HCT116 (cell line): ENCODE results near the gene F10.

Experiments
- CEBPB ChIP-seq: IDR thresholded peaks from 2 replicates; pipeline ENCODE4 v1.6.1; 2012; ENCODE audit warnings: low read depth
- EZH2phosphoT487 ChIP-seq: fragments of 200-600 bp; IDR thresholded peaks from 2 replicates; pipeline ENCODE4 v1.6.1; 2018; ENCODE audit warnings: antibody characterized with exemption, borderline replicate concordance
- MAX ChIP-seq: IDR thresholded peaks from 2 replicates; pipeline ENCODE4 v1.6.1; 2012
- POLR2A ChIP-seq: IDR thresholded peaks from 2 replicates; pipeline ENCODE4 v1.7.0; 2011; ENCODE audit warnings: borderline replicate concordance; ENCODE audit not compliant: insufficient read depth, insufficient read length; ENCODE audit errors: extremely low read depth
- POLR2AphosphoS5 ChIP-seq: IDR thresholded peaks from 2 replicates; pipeline ENCODE4 v1.6.1; 2011; ENCODE audit warnings: mild to moderate bottlenecking, low read depth, low read length, moderate library complexity
- TCF7L2 ChIP-seq: IDR thresholded peaks from 2 replicates; pipeline ENCODE4 v1.7.0; 2011; ENCODE audit warnings: borderline replicate concordance, inconsistent platforms; ENCODE audit not compliant: insufficient read depth, insufficient read length; ENCODE audit errors: extremely low read depth
- YY1 ChIP-seq: IDR thresholded peaks from 2 replicates; pipeline ENCODE4 v1.6.1; 2011; ENCODE audit warnings: low read length, low read depth, moderate library complexity, mild to moderate bottlenecking; ENCODE audit not compliant: insufficient replicate concordance; ENCODE audit errors: extremely low read depth
- TF ChIP-seq, protein P1 (sequence below), 3 experiments: fragments of 200-600 bp in 1 of 3; sonication (generic) in 1 of 3; IDR thresholded peaks in 2 of 3; conservative IDR thresholded peaks in 1 of 3; 2 replicates each; pipeline ENCODE4 v1.5.1; 2012 to 2017; ENCODE audit warnings: low read depth in 2 of 3, low read length in 2 of 3, antibody characterized with exemption in 1 of 3, borderline replicate concordance in 1 of 3, control low read depth in 1 of 3, mild to moderate bottlenecking in 1 of 3, mixed read lengths in 1 of 3, mixed run types in 1 of 3, moderate library complexity in 1 of 3; ENCODE audit not compliant: insufficient read depth in 1 of 3

GRCh38 chr13:113161433-113161832 lies 38.8 kb downstream of the F10 start:
- no peak for TF ChIP-seq POLR2AphosphoS5
- TF ChIP-seq, protein P1, sequence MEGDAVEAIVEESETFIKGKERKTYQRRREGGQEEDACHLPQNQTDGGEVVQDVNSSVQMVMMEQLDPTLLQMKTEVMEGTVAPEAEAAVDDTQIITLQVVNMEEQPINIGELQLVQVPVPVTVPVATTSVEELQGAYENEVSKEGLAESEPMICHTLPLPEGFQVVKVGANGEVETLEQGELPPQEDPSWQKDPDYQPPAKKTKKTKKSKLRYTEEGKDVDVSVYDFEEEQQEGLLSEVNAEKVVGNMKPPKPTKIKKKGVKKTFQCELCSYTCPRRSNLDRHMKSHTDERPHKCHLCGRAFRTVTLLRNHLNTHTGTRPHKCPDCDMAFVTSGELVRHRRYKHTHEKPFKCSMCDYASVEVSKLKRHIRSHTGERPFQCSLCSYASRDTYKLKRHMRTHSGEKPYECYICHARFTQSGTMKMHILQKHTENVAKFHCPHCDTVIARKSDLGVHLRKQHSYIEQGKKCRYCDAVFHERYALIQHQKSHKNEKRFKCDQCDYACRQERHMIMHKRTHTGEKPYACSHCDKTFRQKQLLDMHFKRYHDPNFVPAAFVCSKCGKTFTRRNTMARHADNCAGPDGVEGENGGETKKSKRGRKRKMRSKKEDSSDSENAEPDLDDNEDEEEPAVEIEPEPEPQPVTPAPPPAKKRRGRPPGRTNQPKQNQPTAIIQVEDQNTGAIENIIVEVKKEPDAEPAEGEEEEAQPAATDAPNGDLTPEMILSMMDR (IDR thresholded peaks at IDR 0.05 in 2 of 3, conservative IDR thresholded peaks at IDR 0.05 in 1 of 3; ENCODE audit: borderline replicate concordance in 1 of 3, insufficient read depth in 1 of 3, low read depth in 2 of 3, low read length in 2 of 3) = no peak
- TF ChIP-seq TCF7L2 = no peak
- TF ChIP-seq EZH2phosphoT487 = no peak
- TF ChIP-seq CEBPB = no peak
- TF ChIP-seq POLR2A = no peak
- TF ChIP-seq MAX = no peak
- no peak for TF ChIP-seq YY1
